HG03342 (cell line): ENCODE data around the gene SPA17.

Experiments used
- ATAC-seq: cut with Tn5 transposase; IDR thresholded peaks from one replicate; pipeline ENCODE4 v1.9.1; 2021; ENCODE audit warnings: mild to moderate bottlenecking, moderate library complexity; ENCODE audit not compliant: unreplicated experiment

SPA17 gene

DNA sequence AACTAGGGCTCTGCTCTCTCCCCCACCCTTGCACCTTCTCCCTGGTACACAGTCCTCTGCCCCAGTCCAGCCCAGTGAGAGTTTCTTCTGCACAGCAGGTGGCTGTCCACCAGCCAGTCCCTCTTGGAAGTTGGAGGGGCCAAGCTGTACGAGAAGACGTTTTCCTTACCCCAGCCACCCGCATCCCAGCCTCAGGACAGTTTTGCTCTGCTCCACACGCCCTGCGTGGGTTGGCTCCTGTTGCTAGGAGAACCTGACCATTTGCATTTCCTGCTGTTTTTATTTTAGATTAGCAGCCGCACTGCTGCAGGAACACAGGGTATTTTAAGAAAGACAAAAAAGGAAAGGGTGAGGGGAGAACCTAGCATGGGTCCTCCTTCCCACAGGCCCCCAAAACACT is 48.5 kb downstream of the SPA17 start:
- ATAC-seq = no peak

- ATAC-seq = peak; percentile 94
Measured at GRCh38 chr11:124724979-124725718, 51.4 kb downstream of the SPA17 start.

GRCh38 chr11:124725719-124726105 is 52.0 kb downstream of the SPA17 start:
- ATAC-seq = peak; percentile 12

DNA sequence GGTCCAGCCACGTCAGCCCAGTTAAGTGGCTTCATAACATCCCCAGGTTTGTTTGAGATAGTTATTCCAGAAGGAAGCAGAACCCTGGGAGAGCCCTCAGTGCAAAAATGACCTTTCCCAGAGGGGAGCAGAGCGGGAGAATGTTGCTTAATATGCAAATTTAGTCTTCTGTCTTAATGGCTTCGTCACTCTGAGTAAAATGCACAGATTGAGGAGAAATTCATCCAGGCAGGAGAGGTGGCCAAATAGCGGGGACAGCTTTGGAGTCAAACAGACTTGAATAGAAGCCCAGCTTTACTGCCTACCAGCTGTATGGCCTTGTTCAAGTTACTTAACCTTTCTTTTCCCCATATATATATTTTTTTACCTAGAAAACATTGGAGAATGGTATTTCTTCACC is 53.8 kb downstream of the SPA17 start:
- no peak for ATAC-seq

GRCh38 chr11:124728134-124728533 is 54.4 kb downstream of the SPA17 start:
- no peak for ATAC-seq

DNA sequence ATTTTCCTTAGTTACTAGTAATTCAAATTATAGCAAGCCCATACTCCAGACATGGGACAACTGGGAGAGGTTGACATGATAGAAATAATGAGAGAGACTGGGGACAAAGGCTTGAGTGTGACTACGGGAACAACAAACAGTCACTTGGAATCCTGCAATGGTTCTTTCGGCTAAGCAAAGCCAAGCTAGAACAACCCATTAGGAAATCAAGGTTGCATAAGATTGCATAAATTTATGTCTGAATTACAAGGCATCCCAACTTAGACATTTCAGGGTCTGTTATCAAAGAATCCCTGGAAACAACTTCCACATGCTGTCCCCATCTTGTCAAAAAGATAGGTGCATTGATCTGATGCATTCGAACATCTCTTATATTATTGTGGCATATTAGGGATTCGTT is 55.9 kb downstream of the SPA17 start:
- ATAC-seq = no peak

- ATAC-seq = no peak
Measured at GRCh38 chr11:124732230-124732629, 58.5 kb downstream of the SPA17 start.

- no peak for ATAC-seq
Measured at GRCh38 chr11:124736736-124737135, 63.0 kb downstream of the SPA17 start.

DNA sequence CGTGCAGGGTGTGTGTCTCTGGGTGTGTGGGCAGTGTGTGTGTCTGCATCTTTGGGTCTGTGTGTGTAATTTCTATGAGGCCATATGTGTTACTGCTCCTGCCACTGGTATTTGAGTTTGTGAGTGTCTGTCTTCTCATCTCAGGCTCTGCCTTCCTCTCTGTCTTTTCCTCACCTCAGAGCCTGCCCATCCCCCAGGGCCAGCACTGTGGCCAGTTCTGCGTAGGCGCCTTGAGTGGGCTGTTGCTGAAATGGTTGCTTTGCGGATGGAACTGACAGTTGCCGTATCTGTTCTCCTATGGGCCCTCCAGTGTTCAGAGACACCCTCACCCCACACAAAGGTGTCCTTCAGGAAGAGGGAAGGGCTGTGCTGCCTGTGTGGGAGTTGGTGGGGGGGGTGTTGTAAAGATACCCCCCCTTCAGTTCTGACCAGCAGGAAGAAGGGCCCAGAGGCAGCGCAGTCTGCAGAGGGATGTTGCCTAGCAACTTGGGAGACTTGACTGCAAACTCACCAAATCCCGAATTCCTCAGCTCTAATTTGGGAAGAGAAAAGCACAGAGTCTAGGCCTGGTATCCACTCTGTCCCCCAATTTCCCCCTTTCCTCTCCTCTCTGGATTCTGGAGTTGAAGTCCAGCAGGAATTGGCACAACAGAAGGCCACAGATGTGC is 64.1 kb downstream of the SPA17 start:
- no peak for ATAC-seq

GRCh38 chr11:124738713-124739478 is 65.2 kb downstream of the SPA17 start:
- ATAC-seq = no peak

- peak; percentile 98 for ATAC-seq
Measured at GRCh38 chr11:124739479-124740276, 66.0 kb downstream of the SPA17 start, which contains the start of gene NRGN. Gene NRGN, plus strand, starts transcription at chr11:124739942. Its CDS starts 143 bp downstream, at chr11:124740085.

GRCh38 chr11:124740277-124740882 is 66.7 kb downstream of the SPA17 start:
- ATAC-seq = peak; percentile 37

DNA sequence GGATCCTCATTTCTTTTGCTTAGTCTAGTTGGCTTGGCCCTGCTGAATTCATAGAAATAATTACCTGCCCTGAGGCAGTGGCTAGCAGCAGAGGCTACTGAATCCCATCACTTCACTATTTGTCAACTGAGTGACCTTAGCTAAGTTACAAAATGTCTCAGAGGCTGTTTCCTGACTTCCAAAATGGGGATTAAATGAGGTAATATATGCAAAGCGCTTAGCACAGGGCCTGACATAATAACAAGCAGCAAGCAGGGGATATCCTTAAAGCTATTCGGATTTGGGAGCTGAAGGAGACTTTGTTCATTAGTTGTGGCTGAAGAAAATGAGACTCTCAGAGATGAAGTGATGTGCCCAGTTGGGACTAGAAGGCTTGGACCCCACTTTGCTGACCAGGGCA is 68.9 kb downstream of the SPA17 start:
- no peak for ATAC-seq

DNA sequence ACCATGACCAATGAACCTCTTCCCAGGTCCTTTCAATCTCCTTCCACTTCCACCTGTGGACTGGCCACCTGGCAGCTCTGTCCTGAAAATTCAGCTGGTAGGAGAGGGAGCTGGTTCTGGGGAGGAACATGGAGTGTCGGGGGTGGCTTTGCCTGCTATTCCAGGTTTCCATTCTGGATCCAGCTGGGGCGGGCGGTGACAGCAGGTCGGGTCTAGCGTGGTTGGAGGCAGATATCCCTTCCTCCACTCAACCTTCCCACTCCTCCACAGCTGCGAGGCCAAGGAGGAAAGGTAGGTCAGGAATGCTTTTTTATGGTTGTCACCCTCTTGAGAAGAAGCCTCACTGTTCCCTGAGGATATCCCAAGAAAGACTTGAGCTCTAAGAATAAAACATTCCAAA is 69.3 kb downstream of the SPA17 start:
- no peak for ATAC-seq

- no peak for ATAC-seq
Measured at GRCh38 chr11:124745270-124745834, 71.6 kb downstream of the SPA17 start.

- ATAC-seq = peak; percentile 16
Measured at GRCh38 chr11:124745835-124746620, 72.3 kb downstream of the SPA17 start.

DNA sequence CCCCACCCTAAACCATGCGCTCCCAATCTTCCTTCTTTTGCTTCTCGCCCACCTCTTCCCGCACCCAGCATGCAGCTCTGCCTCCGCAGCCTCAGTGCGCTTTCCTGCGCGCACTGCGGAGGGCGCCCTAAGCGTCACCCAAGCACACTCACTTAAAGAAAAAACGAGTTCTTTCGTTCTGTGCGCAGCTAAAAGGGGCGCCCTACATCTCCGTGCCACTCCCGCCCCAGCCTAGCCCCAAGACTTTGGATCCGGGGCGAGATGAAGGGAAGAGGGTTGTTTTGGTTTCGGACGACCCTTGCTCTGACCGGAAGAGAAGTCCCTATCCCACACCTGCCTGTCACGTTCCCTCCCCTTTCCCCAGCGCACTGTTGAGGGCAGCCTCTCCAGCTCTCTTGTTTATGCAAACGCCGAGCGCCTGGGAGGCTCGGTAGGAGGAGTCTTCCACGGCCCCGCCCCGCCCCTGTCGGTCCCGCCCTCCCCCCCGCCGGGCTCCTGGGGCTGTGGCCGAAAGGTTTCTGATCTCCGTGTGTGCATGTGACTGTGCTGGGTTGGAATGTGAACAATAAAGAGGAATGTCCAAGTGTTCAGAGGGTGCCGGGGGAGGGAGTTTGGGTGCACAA is 73.0 kb downstream of the SPA17 start:
- ATAC-seq = peak; percentile 92
